Mucosa of rectum (tissue), 2 donors: ENCODE measurements around the gene FRMD4A.

ENCODE experiments used
- H3K27ac ChIP-seq, 2 donors: one replicate each; pipeline ENCODE4 v1.7.0; 2013; ENCODE audit warnings: inconsistent platforms in 2 of 2, low read depth in 2 of 2, low read length in 2 of 2
- H3K27me3 ChIP-seq, 2 donors: one replicate each; pipeline ENCODE4 v1.7.0; 2013; ENCODE audit warnings: low read length in 2 of 2; ENCODE audit not compliant: control insufficient read depth in 2 of 2, insufficient read depth in 2 of 2
- H3K36me3 ChIP-seq, 2 donors: one replicate each; pipeline ENCODE4 v1.7.0; 2013; ENCODE audit warnings: low read length in 2 of 2; ENCODE audit not compliant: control insufficient read depth in 2 of 2, insufficient read depth in 2 of 2
- H3K4me1 ChIP-seq, 2 donors: one replicate each; pipeline ENCODE4 v1.7.0; 2013; ENCODE audit warnings: low read length in 2 of 2, mild to moderate bottlenecking in 1 of 2; ENCODE audit not compliant: control insufficient read depth in 2 of 2, insufficient read depth in 2 of 2
- H3K4me3 ChIP-seq, 2 donors: one replicate each; pipeline ENCODE4 v1.7.0; 2013; ENCODE audit warnings: low read length in 2 of 2
- H3K9ac ChIP-seq, 2 donors: one replicate each; pipeline ENCODE4 v1.7.0; 2013; ENCODE audit warnings: low read length in 2 of 2, low read depth in 1 of 2, mild to moderate bottlenecking in 1 of 2
- H3K9me3 ChIP-seq, 2 donors: one replicate each; pipeline ENCODE4 v1.7.0; 2013; ENCODE audit warnings: low read length in 2 of 2; ENCODE audit not compliant: control insufficient read depth in 2 of 2
- donor health status: healthy.
- donor health status: Normal muscosa, but diverticular disease.

The FRMD4A gene

DNA sequence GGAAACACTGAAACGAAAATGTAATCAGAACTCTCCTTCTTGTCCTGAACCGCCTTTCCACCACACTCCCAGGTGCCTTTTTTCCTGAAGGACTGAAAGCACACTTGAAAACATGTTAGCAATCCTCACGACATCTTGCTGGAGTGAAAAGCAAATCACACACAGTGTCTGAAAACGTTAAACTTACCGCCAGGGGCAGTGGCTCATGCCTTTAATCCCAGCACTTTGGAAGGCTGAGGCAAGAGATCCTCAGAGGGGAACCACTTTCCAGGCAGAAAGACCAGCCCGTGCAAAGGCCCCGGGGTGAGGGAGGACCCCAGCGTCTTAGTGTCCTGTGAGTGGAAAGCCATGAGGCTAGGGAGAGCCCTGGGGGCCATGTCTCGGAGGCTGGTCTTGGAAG lies 533.6 kb downstream of the FRMD4A start:
- Histone ChIP-seq H3K36me3 (no peaks in the 10 kb centered on the region), H3K9me3 (no peaks in the 10 kb centered on the region), H3K4me3 (no peak overlapping the region), H3K27me3 (peaks cover 0 to 2% of the 10 kb centered on the region in 2 donors), H3K27ac (no peak overlapping the region), H3K4me1 (peaks cover 0 to 9% of the 10 kb centered on the region in 2 donors), H3K9ac (no peak overlapping the region)

DNA sequence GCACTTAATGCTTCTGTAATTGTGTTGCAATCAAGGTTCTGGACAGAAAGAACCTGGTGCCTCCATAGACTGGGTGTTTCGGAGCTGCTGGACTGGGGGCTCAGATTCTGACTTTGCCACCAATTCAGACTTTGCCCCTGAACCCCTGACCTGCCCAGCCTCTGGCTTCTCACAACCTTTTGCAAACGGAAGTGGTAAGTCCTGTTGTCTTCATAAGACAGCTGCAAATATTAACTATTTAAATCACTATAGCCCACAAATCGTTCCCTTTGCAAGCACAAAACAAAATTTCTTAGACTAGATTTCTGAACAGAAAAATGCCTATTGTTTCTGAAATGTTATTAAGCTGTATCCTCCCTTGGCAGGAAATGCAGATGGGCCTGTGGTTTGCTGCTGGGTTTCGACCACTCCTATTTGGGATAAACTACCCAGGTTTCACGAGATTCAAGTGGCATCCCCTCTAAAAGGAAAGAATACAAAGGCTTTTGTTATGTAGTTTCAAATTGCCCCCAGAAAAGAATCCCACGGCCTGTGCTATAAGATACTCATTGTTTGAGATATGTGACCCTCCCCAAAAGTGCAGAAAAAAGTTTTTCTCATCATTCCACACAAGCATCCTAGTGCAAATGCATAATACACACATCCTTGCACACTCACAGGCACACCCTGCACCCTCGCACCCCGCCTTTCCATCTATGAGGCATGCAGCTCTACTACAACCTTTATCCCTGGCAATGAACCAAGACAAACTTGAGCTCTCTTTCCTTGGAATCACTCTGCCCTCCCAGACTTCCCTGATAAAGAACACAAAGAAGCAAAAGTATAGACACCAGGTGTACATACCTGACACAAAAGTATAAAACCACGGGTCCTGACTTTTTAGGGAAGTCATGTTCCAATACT lies 534.8 kb downstream of the FRMD4A start:
- Histone ChIP-seq H3K9me3 (no peaks in the 10 kb centered on the region), H3K9ac (no peak overlapping the region), H3K36me3 (no peaks in the 10 kb centered on the region), H3K4me3 (no peak overlapping the region), H3K27me3 (peaks cover 0 to 2% of the 10 kb centered on the region in 2 donors), H3K4me1 (peaks cover 0 to 9% of the 10 kb centered on the region in 2 donors), H3K27ac (no peak overlapping the region)

DNA sequence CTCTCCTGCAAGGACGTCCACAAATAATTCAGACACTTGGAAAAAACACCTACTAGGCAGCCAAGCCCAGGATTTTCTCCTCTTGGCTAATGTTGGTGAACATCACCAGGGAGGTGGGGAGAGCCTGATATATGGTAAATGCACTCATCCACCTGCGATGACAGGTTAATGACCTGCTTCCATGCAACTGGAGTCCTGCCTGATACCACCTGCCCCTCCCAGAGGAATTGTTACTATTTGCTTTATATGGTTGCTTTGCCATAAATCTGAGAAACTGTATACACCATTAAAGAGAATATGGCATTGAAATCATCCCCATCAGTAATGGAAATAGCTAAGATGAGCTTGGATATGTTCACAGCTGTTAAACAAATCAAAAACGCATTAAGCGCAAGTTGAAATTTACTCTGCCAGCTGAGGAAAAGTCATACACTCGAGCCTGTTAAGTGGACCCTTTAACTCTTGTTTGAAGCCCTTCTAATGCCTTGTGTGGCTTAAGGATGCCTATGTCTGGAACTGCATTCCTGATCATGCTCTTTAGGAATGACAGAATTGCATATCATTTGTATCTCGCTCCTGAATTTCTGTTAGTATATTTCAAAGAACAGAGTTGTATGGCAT lies 535.6 kb downstream of the FRMD4A start:
- H3K27ac ChIP-seq = no peak overlapping the region
- H3K9me3 ChIP-seq = no peaks in the 10 kb centered on the region
- peaks cover 0 to 2% of the 10 kb centered on the region in 2 donors for H3K27me3 ChIP-seq
- peaks cover 0 to 9% of the 10 kb centered on the region in 2 donors for H3K4me1 ChIP-seq
- no peak overlapping the region for H3K4me3 ChIP-seq
- H3K9ac ChIP-seq = peak overlapping the region in 1 of 2 donors; percentile 18
- H3K36me3 ChIP-seq = no peaks in the 10 kb centered on the region

DNA sequence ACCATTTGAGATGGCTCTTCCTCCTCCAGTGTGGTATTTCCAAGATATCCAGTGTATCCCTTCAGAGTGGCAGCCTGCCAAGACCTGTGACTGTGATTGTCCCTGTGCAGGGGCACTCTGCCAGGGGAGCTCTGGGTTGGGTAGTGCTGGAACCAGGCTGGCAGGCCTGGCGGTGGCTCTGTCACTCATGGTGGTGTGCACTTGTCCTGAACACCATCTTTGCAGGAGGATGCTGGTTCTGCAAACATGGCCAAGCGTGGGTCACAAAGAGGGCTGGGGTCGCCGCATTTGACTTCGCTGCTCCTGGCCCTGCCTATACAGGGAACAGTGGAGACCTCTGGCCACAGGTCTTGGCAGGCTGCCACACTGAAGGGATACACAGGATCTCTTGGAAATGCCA lies 538.7 kb downstream of the FRMD4A start:
- Histone ChIP-seq H3K27ac (no peak overlapping the region), H3K9me3 (no peaks in the 10 kb centered on the region), H3K27me3 (peaks cover 0 to 2% of the 10 kb centered on the region in 2 donors), H3K4me3 (no peak overlapping the region), H3K9ac (no peak overlapping the region), H3K4me1 (peaks cover 5 to 18% of the 10 kb centered on the region in 2 donors), H3K36me3 (no peaks in the 10 kb centered on the region)

DNA sequence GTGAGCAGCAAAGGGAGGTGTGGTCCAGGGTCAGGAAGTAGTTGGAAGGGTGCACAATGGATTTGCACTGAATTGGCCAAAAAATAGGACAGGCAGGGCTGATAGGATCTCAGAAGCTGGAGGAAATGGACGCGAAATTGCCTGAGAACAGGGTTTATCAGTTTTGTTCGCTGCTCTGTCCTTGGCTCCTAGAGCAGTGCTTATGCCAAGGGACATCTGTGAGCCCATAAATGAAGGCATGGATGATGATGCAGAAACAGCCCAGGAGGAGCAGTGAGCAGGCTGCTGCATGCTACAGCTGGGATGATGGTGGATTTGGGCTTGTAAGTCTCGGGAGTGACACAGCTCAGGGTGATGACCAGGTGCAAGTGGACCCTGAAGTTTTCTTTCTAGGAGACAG lies 539.2 kb downstream of the FRMD4A start:
- Histone ChIP-seq H3K36me3 (no peaks in the 10 kb centered on the region), H3K27me3 (peaks cover 0 to 2% of the 10 kb centered on the region in 2 donors), H3K27ac (no peak overlapping the region), H3K9ac (no peak overlapping the region), H3K4me3 (no peak overlapping the region), H3K4me1 (peaks cover 5 to 18% of the 10 kb centered on the region in 2 donors), H3K9me3 (no peaks in the 10 kb centered on the region)

DNA sequence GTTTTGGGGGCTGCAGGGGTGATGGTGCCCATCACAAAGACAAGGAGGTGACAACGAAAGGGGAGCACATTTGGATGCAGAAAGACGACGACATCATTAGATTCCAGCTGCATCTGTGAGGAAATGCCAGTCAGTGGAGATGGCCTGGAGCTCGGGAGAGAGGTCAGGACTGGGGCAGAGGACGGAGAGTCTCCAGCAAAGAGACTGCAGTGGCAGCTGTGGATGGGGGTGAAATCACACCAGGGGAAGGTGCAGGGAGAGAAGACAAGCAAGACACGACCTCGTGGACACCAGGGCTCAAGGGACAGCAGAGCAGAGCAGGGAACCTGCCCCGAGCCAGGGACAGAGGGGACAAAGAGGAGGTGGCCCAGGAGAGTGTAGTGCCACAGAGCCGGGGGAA lies 540.5 kb downstream of the FRMD4A start:
- Histone ChIP-seq H3K27ac (no peak overlapping the region), H3K9me3 (no peaks in the 10 kb centered on the region), H3K4me3 (no peak overlapping the region), H3K9ac (no peak overlapping the region), H3K36me3 (no peaks in the 10 kb centered on the region), H3K27me3 (no peaks in the 10 kb centered on the region), H3K4me1 (peaks cover 5 to 9% of the 10 kb centered on the region in 2 donors)

DNA sequence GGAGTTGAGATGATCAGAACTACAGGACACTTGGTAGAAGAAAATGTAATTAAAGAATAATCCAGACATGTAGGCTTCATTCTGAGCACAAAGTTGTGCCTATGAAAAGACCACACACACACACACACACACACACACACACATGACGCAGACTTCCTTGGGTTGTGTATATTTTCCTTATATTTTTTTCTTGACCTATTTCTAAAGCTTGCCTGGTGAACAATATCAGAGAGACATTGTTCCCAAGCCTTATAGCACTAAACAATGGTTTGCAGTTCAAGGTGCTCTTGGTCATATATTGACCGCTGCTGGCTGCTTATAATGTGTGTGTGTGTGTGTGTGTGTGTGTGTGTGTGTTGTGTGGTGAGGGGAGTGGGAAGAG lies 541.3 kb downstream of the FRMD4A start:
- H3K9ac ChIP-seq = no peak overlapping the region
- peaks cover 5 to 9% of the 10 kb centered on the region in 2 donors for H3K4me1 ChIP-seq
- H3K9me3 ChIP-seq = no peaks in the 10 kb centered on the region
- H3K36me3 ChIP-seq = no peaks in the 10 kb centered on the region
- H3K27me3 ChIP-seq = no peaks in the 10 kb centered on the region
- H3K27ac ChIP-seq = no peak overlapping the region
- no peak overlapping the region for H3K4me3 ChIP-seq

DNA sequence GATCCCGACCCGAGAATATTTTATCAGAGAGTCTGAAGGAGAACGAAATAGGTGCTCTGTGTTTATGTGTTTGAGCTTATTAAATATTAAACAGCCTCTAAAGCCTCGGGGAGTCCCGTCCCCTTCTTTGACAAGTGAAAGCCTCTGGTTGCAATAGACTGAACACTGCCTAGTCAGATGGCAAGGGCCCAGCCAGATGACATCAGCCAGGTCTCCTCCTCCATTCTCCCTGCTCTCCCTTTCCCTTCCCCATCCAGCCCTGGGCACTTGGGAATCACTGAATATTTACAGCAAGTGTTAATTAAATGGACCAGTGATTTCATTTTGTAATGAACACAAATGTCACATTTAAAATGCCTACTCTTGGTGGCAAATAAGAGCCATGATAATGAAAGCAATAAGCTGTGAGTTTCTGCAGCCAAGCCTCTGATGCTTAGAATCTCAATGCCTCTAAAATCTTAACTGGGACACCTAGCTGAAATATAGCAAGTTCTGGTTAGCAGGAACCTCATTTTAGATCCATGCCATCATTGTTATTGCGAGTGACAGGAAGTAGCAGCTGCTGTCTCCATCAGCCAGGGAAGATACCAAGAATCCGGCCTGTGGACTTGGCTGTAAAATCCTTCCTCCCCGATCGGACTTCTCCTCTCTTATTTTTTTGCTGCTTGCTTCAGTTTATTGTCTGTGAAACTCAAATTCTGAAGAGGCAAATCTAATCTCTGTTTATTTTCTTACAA lies 541.8 kb downstream of the FRMD4A start:
- Histone ChIP-seq H3K27ac (peak overlapping the region in 1 of 2 donors; percentile 37), H3K4me3 (no peak overlapping the region), H3K9ac (no peak overlapping the region)

DNA sequence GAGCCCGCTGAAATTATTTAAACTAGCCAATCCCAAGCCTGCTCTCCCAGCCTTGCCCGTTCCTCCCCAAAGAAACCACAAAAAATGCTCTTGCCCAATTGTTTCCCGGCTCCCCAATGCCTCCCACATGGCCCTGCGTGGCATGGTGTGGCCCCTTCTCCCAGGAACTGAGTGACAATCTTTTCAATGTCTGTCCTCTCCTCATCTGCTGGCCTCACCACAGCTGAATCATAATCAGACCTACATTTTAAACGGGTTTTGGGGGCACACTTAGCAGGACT lies 542.5 kb downstream of the FRMD4A start:
- H3K4me3 ChIP-seq = no peak overlapping the region
- H3K36me3 ChIP-seq = no peaks in the 10 kb centered on the region
- peak overlapping the region in 1 of 2 donors; percentile 37 for H3K27ac ChIP-seq
- H3K9me3 ChIP-seq = no peaks in the 10 kb centered on the region
- no peaks in the 10 kb centered on the region for H3K27me3 ChIP-seq
- H3K9ac ChIP-seq = no peak overlapping the region
- peaks cover 5 to 9% of the 10 kb centered on the region in 2 donors for H3K4me1 ChIP-seq

More for the DNA sequence above, 541.8 kb downstream of the FRMD4A start:
- H3K4me1 ChIP-seq = peaks cover 5 to 9% of the 10 kb centered on the region in 2 donors
- no peaks in the 10 kb centered on the region for H3K27me3 ChIP-seq
- H3K9me3 ChIP-seq = no peaks in the 10 kb centered on the region
- no peaks in the 10 kb centered on the region for H3K36me3 ChIP-seq

DNA sequence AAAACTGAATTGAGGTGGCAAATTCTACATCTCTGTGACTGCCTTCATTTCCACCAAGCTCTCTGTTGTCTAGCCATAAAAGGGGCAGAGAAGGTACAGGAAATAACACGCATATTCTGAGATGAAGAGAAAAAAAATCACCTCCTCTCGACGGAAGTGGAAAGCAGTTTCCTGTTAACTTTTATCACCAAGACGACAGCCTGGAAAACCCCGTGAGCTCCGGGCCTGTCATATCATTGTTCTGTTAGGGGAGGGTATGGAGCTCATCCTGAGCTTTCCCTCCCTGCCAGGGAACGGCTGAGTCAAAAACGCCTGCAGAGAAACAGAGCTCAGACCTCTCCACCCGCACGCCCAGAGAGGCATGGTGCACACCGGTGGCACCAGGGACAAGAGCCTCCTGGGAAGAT lies 543.7 kb downstream of the FRMD4A start:
- no peaks in the 10 kb centered on the region for H3K9me3 ChIP-seq
- H3K27ac ChIP-seq = peak overlapping the region; percentile 37 to 41
- H3K36me3 ChIP-seq = no peaks in the 10 kb centered on the region
- H3K4me1 ChIP-seq = peaks cover 5 to 9% of the 10 kb centered on the region in 2 donors
- H3K9ac ChIP-seq = no peak overlapping the region
- no peaks in the 10 kb centered on the region for H3K27me3 ChIP-seq
- peak overlapping the region in 1 of 2 donors; percentile 44 for H3K4me3 ChIP-seq
